NCI-H128 (cell line): ENCODE results near the gene DPYSL4.

Experiments
- DNase-seq: peaks from one replicate; lab custom pipeline; 2025; ENCODE audit not compliant: unreplicated experiment; lab: John Stamatoyannopoulos, UW

DPYSL4 gene

GRCh38 chr10:132193907-132194552 lies 7.3 kb downstream of the DPYSL4 start:
- DNase-seq = no peak

- DNase-seq = no peak
Observed at GRCh38 chr10:132194726-132195125, 8.0 kb downstream of the DPYSL4 start.

GRCh38 chr10:132195366-132196075 lies 8.8 kb downstream of the DPYSL4 start:
- DNase-seq = no peak

- DNase-seq = no peak
Observed at GRCh38 chr10:132196178-132197113, 9.7 kb downstream of the DPYSL4 start.

DNA sequence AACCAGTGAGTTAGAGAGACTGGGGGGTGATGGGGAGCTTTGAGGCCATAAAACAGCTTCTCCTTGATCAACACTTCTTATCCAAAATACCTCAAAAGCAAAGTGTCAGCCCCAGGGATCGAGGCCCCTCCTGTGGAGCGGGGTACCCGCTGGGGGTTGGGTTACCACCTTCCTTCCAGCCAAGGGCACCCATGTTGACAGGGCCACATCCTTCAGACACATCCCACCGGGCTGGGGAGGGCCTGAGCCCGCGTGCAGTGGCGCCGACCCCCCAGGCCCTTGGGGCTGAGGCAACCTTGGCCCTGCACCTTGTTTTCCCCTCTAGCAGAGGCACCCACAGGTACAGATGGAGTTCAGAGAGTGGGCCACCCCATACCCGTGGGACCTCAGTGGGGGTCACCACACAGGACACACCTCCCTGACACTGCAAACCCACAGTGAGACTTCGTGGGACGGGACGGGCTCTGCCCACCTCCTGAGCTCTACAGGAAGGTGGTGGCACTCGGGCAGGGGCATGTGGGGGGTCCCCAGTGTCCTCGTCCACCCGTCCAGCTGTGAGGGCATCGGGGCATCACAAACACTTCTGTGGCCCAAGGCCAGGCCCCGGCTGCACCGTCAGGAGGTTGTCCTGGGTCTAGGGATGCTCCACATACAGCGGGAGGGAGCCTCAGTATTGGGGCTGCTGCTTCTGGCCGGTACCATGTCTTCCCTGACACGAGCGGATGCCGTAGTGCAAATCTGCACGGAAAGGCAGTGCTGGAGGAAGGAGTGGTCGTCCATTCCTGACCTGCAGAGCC lies 10.7 kb downstream of the DPYSL4 start:
- no peak for DNase-seq

DNA sequence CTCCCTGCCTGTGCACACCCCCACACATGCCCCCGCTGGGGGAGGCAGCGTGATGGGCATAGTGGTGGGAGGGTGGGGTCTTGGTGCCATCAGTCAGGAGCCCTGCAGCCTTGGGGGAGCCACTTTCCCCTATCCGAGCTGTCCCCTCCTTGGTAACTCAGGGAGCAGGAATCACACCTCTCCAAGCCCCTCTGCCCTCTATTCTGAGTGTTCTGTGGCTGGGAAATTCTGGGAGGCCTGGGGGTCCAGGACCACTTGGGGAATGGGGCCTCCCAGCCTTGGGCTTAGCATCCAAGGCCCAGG lies 11.3 kb downstream of the DPYSL4 start:
- no peak for DNase-seq

GRCh38 chr10:132198381-132199181 lies 11.8 kb downstream of the DPYSL4 start:
- DNase-seq = no peak

DNA sequence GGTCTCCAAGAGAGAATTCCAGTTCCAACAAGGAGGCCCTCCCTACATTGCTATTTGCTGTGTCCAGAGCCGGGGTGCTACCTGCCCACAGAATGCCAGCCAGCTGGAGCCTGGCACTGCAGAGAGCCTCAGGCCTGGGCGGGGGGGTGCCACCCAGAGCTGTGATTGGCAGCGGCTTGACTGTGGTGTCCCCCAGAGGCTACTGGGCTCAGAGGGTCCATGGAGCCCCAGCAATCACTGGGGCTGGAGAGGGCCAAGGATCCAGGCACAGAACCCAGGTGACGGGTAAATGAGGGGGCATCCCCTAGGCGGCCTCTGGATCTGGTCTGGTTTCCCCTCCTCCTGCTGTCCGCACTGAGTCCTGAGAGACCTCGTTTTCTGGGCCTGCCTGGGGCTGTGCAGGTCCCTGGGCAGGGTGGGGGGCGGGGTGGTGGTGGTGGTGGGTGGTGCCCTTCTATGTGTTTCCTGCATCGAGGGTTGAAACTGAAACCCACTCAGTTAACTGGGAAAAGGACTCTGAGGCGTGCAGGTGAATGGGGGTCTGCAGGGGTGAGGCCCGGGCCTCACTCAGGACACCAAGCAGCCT lies 12.6 kb downstream of the DPYSL4 start:
- DNase-seq = no peak

- no peak for DNase-seq
Observed at GRCh38 chr10:132199854-132200311, 13.1 kb downstream of the DPYSL4 start.

GRCh38 chr10:132200344-132201110 lies 13.8 kb downstream of the DPYSL4 start:
- no peak for DNase-seq

- no peak for DNase-seq
Observed at GRCh38 chr10:132201111-132201969, 14.6 kb downstream of the DPYSL4 start.

DNA sequence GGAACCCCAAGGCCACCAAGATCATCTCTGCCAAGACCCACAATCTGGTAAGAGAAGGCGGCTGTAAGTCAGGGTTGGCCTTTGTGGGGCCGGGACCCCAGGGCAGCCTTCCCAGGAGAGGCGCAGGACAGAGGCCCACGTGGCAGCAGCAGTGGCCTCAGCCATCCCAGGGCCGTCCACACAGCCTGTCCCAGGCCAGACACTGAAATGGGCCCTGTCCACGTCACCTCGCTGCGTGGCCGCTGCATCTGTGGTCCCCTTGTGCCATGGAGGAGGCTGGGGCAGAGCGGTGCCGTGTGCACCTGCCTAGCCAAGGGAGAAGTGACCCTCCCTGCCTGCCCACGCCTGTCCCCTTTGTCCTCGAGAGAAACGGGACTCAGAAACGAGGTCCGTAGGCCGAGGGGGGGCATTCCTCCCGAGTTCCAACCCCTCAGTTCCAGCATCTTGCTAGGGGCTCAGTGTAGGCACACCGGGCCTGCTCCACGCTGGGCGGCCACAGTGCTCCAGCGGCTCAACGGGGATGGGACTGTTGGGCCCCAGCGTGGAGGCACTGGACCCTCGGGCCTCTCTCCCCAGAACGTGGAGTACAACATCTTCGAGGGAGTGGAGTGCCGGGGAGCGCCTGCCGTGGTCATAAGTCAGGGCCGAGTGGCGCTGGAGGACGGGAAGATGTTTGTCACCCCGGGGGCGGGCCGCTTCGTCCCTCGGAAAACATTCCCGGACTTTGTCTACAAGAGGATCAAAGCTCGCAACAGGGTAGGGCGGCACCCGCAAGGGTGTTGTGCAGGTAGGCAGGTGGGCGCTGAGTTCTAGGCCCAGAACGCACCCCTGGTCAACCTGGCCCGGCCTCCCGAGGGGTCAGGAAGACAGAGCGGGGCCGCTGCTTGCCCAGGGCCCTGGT lies 15.6 kb downstream of the DPYSL4 start:
- no peak for DNase-seq

GRCh38 chr10:132203256-132204077 lies 16.7 kb downstream of the DPYSL4 start:
- no peak for DNase-seq

- DNase-seq = no peak
Observed at GRCh38 chr10:132204078-132204780, 17.5 kb downstream of the DPYSL4 start.

DNA sequence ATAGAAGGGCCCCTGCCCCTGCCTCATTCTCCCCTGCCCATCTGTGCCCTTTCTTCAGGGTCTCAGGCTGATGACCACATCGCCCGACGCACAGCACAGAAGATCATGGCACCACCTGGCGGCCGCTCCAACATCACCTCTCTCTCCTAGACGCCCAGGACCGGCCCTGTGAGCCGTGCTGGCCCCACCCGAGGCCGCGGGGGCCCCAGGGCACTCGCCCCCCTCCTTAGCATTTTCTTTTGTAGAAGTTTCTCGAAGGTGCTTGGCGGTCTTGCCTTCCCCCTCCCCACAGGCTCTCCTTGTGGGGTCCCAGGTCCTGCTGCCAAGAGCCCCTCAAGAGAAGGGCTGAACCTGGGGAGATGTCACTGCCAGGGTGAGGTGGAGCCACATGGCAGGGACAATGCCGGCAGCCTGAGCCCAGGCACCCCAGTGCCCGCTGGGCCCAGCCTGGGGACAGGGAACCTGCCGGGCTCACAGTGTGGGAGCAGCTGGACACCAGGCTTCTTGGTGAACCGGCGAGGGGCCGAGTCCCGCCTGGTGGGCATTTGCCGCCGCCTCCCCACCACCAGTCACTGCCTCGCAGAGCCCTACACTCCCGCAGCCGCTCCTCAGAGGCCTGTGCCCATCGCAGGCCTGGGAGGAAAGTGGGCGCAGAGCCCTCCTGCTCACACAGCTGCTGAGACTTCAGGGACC lies 18.2 kb downstream of the DPYSL4 start:
- no peak for DNase-seq
